EH (cell line): ENCODE results near the gene SGMS1.
"Not testable (repeated sequence)": the region's sequence is repeated elsewhere in the genome, so short reads cannot be mapped to it uniquely, and the experiment has no call there.

Experiments used
- DNase-seq: peaks from one replicate; pipeline ENCODE4 v3.0.0-alpha.2; 2015; ENCODE audit warnings: low read depth

SGMS1 gene

DNA sequence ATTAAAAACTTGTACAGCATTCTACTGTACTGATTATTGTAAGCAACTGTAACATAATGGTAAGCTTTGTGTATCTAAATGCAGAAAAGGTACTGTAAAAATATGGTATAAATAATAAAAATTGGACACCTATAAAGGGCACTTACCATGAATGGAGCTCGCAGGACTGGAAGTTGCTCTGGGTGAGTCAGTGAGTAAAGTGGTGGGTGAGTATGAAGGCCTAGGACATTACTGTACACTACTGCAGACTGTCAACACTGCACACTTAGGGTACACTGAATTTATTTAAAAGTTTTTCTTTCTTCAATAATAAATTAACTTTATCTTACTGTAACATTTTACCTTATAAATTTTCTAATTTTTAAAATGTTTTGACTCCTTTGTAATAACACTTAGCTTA lies 253.8 kb downstream of the SGMS1 start:
- DNase-seq = peak; percentile 23

DNA sequence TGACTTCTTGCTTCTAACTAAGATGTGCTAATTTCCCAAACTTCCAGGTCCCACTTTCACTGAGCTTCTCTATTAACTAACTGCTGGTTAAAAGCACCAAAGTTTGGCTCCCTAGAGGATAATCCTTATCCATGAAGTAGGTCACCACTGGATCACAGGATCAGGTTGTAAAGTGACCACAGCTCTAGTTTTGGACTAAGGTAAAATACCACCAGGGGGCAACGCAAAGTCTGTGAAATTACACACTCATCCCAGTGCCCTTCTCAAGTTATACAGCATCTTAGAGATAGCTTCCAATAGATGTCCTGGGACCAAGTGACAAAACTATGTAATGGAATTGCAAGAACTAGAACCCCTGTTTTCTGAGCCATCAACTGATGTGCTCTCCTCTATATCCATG lies 256.0 kb downstream of the SGMS1 start:
- peak; percentile 54 for DNase-seq

- DNase-seq = not testable (repeated sequence)
These were observed 257.3 kb downstream of the SGMS1 start for GRCh38 chr10:50366421-50366820.

DNA sequence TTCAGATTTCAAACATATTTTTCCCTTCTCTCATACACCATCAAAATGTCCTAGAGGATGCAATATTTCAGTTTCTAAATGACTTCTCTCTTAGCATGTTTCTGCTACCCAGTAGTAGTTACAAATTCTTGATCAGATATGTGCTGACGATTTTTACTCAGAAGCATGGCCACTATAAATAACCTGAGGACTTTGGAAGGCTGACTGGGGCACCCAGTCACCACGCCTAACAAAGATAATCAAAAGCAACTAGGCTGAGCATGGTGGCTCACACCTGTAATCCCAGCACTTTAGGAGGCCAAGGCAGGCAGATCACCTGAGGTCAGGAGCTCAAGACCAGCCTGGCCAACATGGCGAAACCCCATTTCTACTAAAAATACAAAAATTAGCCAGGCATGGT lies 259.0 kb downstream of the SGMS1 start:
- not testable (repeated sequence) for DNase-seq

GRCh38 chr10:50362547-50363125 lies 261.1 kb downstream of the SGMS1 start:
- no peak for DNase-seq

DNA sequence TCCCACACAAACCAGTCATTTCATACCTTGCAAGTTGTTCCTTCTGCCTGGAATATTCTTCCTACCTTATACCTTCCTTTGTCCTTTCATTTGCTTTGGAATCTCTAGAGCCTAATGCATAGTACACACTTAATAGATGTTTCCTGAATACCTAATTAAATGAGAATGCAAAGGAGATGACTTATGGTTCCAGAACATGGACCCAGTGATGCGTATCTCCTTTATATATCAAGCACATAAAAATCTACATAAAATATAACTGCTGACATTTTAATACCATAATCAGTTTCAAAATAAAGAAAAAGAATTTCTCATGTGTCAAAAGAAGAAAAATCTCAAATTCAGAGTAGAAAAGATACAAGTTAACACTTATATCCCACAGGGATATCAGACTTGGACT lies 261.8 kb downstream of the SGMS1 start:
- DNase-seq = no peak

DNA sequence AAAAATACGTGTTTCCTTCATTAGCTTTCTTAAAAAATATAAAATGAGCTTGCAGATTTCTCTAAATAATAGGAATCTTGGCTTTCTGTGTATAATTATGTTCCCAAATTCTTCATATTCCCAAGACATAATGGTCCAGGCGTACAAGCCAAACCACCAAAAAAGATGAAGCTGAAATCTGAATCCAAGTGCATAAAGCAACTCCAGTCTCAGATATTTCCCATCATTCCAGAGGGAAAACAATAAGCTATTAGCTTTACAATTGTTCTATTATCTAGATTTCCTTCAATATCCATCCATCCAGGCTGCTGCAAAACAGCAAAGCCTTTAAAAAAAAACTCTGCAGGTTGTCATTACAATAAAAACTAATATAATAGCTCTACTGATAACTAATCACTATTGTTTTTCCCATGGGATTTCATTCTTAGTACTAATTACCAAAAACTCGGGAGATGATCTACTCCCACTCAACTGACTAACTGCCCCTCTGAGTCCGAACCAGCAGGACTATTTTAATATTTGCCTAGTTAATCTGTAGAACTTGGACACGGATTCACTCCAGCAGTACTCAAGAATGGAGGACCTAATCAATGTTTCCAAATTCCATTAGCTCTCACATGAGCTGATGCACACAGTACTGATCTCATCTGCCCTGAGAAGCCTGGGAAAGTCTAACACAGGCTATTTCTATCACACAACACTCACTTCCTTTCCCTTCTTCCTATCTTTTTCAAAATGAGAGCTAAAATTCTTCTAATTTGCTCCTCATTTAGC lies 263.5 kb downstream of the SGMS1 start:
- peak; percentile 23 for DNase-seq

- no peak for DNase-seq
These were observed 264.6 kb downstream of the SGMS1 start for GRCh38 chr10:50358925-50359687.

- no peak for DNase-seq
These were observed 265.3 kb downstream of the SGMS1 start for GRCh38 chr10:50358411-50358810.

- not testable (repeated sequence) for DNase-seq
These were observed 267.3 kb downstream of the SGMS1 start for GRCh38 chr10:50356481-50356832.

DNA sequence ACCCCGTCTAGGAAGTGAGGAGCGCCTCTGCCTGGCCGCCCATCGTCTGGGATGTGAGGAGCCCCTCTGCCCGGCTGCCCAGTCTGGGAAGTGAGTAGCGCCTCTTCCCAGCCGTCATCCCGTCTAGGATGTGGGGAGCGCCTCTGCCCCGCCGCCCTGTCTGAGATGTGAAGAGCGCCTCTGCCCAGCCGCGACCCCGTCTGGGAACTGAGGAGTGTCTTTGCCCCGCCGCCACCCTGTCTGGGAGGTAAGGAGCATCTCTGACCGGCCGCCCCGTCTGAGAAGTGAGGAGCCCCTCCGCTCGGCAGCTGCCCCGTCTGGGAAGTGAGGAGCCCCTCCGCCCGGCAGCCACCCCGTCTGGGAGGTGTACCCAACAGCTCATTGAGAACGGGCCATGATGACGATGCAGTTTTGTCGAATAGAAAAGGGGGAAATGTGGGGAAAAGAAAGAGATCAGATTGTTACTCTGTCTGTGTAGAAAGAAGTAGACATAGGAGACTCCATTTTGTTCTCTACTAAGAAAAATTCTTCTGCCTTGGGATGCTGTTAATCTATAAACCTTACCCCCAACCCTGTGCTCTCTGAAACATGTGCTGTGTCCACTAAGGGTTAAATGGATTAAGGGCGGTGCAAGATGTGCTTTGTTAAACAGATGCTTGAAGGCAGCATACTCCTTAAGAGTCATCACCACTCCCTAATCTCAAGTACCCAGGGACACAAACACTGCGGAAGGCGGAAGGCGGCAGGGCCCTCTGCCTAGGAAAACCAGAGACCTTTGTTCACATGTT lies 267.9 kb downstream of the SGMS1 start:
- not testable (repeated sequence) for DNase-seq

DNA sequence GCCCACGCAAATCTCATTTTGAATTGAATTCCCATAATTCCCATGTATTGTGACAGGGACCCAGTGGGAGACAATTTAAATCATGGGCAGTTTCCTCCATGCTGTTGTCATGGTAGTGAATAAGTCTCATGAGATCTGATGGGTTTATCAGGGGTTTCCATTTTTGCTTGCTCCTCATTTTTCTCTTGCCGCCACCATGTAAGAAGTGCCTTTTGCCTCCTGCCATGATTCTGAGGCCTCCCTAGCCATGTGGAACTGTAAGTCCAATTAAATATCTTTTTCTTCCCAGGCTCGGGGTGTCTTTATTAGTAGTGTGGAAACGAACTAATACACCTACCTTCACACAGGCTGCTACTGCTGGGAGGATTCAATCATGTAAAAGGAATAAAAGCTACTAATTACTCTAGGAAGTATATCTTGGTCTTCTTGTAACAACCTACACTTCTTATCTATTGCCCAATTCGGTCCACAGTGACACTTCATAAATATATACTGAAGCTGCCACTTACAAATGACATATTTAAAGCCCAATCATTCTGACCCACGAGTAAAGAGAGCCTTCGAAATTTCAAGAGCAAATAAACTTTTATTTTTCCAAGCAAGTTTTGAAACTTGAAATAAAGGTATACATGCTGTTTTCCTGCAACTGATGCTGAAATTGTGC lies 272.1 kb downstream of the SGMS1 start:
- DNase-seq = no peak

- no peak for DNase-seq
These were observed 273.4 kb downstream of the SGMS1 start for GRCh38 chr10:50350366-50350765.

DNA sequence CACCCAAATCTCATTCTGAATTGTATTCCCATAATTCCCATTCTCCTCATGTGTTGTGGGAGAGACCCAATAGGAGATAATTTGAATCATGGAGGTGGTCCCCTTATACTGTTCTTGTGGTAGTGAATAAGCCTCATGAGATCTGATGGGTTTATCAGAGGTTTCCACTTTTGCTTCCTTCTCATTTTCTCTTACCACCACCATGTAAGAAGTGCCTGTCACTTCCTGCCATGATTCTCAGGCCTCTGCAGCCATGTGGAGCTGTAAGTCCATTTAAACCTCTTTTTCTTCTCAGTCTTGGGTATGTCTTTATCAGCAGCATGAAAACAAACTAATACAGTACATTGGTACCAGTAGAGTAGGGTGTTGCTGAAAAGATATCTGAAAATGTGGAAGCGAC lies 274.2 kb downstream of the SGMS1 start:
- DNase-seq = no peak

DNA sequence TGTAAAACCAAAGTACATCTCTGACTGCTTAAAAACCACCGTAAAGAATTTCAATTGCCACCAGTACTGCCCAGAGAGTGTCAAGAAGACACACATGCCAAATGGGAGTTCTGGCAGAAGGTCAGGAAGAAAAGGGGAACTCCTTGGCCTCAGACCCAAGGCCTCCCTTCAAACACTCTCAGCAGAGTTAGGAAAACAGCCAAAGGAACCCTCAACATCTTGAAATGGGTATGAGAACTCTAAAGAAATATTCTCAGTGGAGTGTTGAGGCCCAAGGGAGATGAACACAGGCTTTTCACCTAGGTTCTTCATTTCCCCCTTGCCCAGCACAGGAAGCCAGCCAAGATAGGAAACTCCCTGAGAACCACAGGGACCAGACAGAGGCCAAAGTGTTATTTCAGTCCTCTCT lies 276.4 kb downstream of the SGMS1 start:
- DNase-seq = no peak

GRCh38 chr10:50346942-50347341 lies 276.8 kb downstream of the SGMS1 start:
- DNase-seq = no peak

- DNase-seq = no peak
These were observed 278.2 kb downstream of the SGMS1 start for GRCh38 chr10:50345545-50345944.

- DNase-seq = no peak
These were observed 279.9 kb downstream of the SGMS1 start for GRCh38 chr10:50343702-50344331.

DNA sequence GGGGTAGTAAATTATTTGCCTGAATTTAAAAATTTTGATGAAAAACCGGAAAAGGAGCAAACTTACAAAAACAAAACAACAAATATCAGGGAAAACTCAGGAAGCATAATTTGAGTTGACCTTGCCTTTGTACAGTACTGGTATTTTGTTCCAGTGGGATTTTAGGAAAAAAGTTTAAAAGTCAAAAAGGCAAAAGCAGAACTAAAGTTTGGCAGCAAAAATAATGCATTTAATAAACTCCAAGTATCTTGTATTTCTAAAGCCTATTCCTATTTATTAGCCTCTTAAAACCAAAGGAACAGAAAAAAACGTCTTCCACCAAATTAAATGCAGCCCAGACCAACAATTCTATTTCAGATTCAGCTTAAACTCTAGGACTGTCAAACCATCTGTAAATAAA lies 281.8 kb downstream of the SGMS1 start:
- DNase-seq = no peak

DNA sequence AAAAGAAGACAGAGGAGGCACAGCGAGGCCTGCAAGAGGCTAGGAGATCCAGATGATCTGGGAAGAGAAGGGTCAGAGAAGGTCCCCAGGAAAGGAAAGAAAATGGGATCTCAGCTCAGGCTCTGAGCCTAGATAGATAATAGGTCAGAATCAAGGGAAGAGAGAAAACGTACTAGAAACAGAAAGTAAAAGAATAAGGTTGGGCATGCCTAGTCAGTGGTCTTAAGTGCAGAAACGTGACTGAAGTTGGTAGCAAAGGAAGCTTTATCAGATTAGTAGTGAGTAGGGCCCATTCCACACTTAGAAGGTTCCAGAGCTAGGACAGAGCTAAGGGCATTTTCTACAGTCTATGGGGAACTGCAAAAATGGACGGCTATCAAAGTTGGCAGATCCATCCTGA lies 287.6 kb downstream of the SGMS1 start:
- DNase-seq = no peak

- no peak for DNase-seq
These were observed 288.4 kb downstream of the SGMS1 start for GRCh38 chr10:50335397-50335796.
